CD4-positive, alpha-beta T cell treated with Interleukin-6 for 4 hours (primary cell): ENCODE data around the gene RRP15.
"Not testable (repeated sequence)": the region's sequence is repeated elsewhere in the genome, so short reads cannot be mapped to it uniquely, and the experiment has no call there.

Source experiments
- DNase-seq: peaks from one replicate; pipeline ENCODE4 v3.0.0-alpha.2; 2020; ENCODE audit warnings: mixed read lengths

Gene RRP15

DNA sequence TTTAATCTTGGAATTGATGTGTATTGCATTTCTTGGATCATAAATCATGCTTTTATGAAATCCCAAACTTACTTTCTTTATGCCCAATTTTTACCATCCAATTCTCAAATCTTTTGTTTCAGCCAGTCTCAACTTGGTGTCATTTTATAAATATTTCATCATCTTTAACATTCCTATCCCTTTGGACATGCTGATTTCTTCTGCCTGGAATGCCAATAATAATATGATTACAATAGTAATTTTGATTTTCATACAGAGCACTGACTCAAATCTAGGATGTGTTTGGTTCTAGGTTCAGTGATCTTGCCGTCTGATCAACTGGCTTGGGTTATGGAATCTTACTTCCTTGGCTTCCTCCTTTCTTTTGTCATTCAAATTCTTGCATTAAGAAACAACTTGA is 12.8 kb downstream of the RRP15 start:
- DNase-seq = no peak

GRCh38 chr1:218298398-218298797 is 13.3 kb downstream of the RRP15 start:
- DNase-seq = no peak

DNA sequence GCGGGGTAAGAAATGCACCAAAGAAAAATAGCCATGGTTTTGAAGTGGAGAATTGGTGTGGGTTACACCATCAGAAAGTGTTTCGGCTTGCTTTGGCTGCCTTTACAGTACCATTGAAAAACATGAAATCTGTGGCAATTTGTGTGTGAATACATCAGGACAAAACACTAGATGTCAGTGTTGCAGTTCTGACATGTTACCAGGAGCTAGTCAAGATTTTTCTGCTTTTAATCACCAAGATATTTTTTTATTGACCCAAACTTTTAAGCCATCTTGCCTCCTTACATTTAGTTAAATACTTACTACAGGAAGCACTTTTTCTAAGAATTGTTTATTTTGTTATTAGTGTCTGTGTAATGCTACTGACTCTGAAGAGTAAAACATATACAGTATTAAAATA is 14.3 kb downstream of the RRP15 start:
- no peak for DNase-seq

DNA sequence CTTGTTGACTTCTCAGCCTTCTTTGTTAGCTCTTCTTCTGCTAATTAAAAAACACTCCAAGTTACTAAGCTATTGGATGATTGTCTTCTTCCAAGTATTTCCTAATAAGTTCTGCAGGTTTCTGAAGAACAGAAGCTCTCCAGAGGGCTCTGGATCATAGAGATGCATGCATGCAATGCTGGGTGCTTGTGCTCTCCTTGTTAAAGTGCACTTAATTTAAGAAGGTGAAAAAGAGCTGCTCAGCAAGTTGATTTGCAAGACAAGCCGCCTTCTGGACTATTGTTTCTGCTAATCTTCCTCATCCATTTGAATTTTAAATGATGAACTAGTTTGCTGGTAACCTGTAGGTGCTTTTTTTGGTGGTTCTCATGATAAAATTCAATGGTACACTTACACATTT is 16.1 kb downstream of the RRP15 start:
- no peak for DNase-seq

DNA sequence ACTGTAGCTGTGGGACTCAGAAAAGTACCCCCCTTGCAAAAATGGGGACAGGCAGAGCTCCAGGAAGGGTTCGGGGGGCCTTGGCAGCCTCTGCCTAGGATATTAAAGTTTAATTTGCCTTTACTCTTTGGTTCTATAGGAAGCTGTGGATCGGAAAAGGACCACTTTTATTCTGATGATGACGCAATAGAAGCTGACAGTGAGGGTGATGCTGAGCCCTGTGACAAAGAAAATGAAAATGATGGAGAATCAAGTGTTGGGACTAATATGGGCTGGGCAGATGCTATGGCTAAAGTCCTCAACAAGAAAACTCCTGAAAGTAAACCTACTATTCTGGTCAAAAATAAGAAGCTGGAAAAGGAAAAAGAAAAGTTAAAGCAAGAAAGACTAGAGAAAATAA is 17.1 kb downstream of the RRP15 start:
- DNase-seq = no peak

DNA sequence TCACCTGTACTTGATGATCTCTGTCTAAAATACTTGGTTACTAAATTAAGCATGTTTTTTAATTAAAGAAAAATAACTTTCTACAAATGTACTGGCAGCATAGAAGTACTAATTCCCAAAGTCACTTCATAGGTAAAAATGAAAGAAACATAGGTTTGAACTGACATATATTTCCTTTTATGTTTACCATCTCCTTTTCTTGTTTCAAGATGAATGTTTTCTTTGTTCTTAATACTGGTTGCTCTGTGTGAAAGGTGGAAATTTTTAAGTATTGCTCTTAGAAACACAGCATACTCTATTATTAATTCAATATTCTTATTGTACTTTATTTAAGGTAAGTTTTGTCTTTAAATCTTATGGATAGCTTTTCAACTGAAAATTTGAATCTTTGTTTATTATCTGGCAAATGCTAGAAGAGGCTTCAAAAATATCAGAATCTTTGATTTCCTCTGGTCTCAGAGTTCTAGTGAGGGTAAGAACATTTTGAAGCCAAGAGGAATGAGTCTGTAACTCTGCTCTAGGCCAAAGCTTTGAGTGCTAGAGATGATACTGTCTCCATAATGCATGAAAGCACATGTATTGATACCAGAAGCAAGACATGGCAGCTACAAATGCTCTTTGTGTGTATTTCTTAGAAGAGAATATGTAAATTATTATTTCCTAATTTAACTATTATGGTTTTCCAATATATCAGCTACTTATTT is 18.2 kb downstream of the RRP15 start:
- DNase-seq = no peak

GRCh38 chr1:218304281-218305039 is 19.4 kb downstream of the RRP15 start:
- DNase-seq = no peak

DNA sequence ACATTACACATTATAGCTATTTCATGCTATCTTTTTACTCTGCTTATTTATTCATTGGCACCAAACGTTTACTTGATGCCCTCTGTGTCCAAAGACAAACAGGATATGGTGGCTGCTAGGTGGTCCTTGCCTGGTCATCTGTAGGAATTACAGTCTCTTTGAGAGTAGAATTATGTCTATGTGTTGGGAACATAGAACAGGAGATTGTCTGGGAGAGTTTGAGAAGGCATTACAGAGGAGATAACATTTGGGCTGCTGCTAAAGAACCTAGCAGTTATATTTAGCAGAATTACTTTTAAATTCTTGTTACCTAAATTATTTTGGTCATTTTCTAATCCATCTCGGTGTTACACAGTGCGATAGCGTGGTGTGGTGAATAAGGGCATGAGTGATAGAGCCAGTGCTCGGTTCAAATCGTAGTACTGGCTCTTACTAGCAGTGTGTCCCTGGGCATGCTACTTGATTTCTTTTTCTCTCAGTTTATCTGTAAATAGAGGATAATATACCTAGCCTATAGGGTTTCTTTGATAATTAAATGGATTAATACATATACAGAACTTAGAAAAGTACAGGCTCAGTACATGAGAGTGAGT is 20.5 kb downstream of the RRP15 start:
- no peak for DNase-seq

DNA sequence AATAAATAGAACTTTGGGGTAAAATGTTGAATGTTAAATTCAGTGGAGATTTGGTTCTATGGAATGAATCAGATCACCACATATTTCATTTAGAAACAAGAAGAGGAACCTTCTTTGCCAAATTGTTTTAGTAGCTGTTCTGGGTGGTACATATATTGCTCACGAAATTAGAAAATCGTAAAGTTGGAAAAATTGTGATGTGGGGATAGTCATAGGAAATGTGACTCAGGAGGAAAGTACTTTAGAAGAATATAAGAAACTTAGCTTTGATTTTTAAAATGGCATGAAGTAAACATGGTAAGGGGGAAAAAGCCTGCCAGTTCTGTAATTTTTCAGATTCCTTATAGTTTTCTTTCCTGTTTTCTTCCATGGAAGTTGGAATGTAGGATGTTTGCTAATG is 27.4 kb downstream of the RRP15 start:
- no peak for DNase-seq

- DNase-seq = no peak
These were observed 29.2 kb downstream of the RRP15 start for GRCh38 chr1:218314316-218314715.

GRCh38 chr1:218315638-218316037 is 30.5 kb downstream of the RRP15 start:
- no peak for DNase-seq

GRCh38 chr1:218317061-218317460 is 32.0 kb downstream of the RRP15 start:
- DNase-seq = no peak

GRCh38 chr1:218320182-218320581 is 35.1 kb downstream of the RRP15 start:
- DNase-seq = not testable (repeated sequence)

DNA sequence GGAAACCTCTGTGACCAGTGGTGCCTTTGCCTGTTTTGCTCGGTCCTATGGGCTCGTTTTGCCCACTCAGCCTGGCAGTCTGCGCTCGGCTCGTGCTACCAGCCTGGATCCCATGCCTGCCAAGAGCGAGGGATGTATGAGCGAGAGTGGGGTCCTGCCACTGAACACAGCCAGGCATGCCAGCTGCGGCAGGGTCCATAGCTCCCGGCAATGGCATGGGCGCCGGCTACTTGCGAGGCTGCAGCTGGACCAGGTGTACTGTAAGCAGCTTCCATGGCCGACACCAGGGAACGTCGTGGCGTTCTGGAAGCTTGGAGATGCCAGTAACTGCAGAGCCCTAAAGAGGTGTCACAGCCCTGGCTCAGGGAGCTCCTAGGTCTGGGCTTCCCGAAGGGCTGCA is 37.7 kb downstream of the RRP15 start:
- DNase-seq = no peak

DNA sequence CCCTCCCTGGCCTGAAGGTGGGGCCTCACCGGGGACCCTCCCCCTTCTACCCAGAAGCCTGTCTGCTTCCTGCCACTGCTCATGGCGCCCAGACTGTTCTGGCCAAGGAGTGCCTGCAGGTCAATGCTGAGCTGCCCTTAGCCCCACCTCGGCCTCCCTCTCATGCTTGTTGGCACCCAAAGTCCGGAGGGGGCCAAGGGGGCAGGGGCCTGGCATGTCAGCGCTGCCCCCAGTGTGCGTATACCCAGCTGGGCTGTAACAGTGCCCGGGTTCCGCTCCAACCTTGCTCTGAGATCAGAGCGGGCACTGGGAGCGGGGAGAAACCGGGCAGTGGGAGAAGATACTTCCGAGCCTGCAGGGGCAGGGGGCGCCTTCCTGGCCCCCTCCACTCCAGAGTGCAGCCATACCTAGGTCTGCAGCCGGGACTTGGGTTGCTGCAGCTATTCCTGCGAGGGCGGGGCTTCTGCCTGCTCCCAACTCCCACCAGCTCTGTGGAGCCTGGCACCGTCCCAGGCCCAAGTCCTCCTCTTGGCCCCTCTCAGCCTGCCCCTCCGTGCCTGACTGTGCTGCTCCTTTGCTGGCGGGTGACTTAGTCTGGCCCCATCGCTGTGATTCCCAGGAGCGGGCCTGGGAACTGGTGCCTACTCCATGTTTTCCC is 38.6 kb downstream of the RRP15 start:
- DNase-seq = no peak

GRCh38 chr1:218324226-218324580 is 39.1 kb downstream of the RRP15 start:
- DNase-seq = no peak

DNA sequence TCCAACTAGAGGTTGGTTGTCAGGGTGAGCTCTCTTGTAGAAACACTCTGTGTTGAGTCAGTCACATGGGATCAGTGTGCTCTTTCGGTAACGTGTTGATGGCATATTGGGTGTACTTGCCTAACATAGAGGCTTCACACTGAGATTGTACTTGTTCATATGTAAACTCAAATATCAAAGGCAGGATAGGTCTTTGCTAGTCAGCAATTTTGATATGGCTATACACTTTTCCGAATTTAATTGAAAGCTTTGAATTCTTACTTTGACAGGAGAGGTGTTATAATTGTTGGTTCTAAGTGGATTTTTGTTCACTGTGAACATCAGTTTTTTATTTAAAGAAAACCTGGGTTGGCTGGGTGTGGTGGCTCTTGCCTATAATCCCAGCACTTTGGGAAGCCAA is 43.7 kb downstream of the RRP15 start:
- DNase-seq = no peak

DNA sequence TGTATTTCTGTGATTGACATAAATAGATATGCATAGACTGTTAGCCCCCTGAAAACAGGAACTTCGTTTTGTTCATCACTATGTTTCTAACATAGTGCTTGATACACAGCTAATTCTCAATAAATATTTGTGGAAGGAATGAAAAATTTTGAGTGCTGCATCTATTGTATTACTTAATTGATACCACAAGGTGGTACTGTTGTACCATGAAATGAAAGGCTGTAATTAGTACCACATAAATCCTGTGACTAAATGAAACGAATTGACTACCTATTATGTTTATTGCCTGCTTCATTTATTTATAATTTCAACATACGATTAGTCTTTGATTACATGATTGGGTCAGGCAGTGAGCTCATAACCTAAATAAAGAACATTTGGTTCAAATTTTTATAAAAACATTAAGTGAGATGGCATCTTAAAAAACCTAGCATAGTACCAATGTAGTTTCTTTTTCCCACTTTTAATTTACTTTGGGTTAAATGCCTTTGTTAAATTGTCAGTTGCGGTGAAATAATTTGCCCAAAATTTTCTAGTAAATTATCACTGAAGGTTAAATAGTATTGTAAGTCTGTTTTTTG is 45.0 kb downstream of the RRP15 start:
- no peak for DNase-seq

DNA sequence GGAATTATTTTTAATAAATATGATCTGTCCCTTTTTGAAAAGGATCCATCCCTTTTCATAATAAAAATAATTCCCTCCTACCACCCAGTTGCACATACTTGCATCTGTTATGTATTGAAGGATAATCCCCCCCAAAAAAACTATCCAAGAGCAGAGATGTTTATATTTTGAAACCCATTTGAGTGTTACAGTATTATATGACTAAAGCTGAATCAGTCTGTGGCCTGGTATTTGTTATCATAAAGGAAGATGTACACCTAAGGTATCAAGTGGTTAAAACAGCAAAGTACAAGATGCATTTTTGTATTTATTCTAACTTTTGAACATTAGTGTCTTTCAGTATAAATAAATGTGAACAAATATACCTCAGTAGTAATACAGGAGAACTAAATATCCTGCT is 47.3 kb downstream of the RRP15 start:
- no peak for DNase-seq

- DNase-seq = no peak
These were observed 51.2 kb downstream of the RRP15 start for GRCh38 chr1:218336328-218336727.

- DNase-seq = no peak
These were observed 54.3 kb downstream of the RRP15 start for GRCh38 chr1:218339267-218339831.

DNA sequence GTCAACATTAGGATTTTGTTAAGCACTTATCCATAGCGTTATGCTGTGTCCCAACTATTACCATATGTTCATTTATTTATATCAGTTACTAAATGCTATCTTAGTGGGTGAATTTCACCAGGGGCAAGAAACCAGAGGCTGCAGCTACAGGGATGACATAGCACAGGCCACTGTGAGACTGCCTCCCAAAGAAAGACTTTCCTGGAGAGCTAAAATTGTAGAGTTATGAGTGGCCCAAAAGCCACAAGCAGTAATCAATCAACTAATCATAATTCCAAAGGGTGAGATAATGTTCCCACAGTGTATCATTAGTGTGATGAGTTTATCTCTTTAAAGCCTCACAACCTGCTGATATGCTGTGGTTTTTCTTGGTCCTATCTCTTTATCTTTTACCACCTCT is 56.2 kb downstream of the RRP15 start:
- no peak for DNase-seq

GRCh38 chr1:218342091-218342490 is 57.0 kb downstream of the RRP15 start:
- no peak for DNase-seq
